NCI-H2227 (cell line): ENCODE results near the gene DNAJA4.
A peak's percentile ranks its signal among the peaks of the same experiment; 100 is the strongest.

Experiments used
- DNase-seq: peaks from one replicate; lab custom pipeline; 2025; ENCODE audit not compliant: unreplicated experiment; lab: John Stamatoyannopoulos, UW

DNAJA4 gene

GRCh38 chr15:78264304-78265136 is at the start of gene DNAJA4:
TSS of gene DNAJA4 (plus strand) at chr15:78264562. CDS start at chr15:78264764, 202 bp downstream.
- DNase-seq = peak; percentile 40

- no peak for DNase-seq
These were observed 47.9 kb upstream of the DNAJA4 start for GRCh38 chr15:78216276-78217104.

DNA sequence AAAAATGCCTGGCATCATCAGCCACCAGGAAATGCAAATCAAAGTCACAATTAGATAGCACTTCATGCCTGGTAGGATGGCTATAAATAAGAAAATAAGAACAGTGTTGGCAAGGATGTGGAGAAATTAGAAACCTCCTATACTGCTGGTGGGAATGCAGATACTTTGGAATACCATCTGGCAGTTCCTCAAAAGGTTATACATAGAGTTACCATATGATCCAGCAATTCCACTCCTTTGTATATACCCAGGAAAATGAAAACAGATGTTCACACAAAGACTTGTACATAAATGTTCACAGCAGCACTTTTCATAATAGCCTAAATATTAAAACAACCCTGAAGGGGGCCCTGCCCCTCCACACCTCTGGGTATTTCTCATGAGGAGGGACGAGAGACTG is 43.6 kb upstream of the DNAJA4 start:
- no peak for DNase-seq

- no peak for DNase-seq
These were observed 41.5 kb upstream of the DNAJA4 start for GRCh38 chr15:78222745-78223395.

DNA sequence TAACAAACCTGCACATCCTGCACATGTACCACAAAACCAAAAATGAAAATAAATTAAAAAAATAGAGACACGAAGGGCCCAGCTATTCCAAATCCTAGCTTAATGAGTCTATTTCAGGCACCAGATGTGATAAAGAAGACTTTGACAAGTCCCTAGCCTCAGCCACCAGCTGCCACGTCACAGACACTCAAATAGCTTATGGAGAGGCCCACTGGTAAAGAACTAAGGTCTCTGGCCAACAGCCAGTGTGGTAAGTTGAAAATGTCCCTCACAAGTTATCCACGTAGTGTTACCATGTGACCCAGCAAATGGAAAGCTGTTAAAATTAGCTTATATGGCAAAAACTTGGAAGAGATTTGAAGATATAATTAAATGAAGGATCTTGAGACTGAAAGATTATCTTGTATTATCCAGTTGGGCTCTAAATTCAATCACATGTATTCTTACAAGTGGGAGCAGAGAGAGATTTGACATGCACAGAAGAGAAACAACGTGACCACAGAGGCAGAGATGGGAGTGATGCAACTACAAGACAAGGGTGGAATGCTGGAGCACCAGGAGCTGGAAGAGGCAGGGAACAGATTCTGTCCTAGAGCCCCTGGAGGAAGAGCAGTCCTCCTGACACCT is 40.9 kb upstream of the DNAJA4 start:
- no peak for DNase-seq

DNA sequence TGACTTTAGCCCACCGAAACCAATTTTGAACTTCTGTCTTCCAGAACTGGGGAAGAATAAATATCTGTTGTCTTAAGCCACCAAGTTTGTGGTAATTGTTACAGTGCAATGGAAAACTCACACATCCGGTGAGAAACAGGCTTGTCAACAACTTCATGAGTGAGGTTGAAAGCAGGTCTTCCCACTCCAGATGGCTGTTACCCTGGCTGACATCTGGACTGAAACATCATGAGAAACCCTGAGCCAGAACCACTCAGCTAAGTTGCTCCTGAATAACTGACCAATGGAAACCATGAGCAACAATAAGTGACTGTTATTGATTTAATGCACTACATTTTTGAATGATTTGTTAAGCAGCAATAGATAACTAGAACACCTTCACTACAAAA is 40.3 kb upstream of the DNAJA4 start:
- DNase-seq = no peak

GRCh38 chr15:78225783-78226541 is 38.4 kb upstream of the DNAJA4 start:
- no peak for DNase-seq

- no peak for DNase-seq
These were observed 35.9 kb upstream of the DNAJA4 start for GRCh38 chr15:78228356-78228996.

- no peak for DNase-seq
These were observed 34.6 kb upstream of the DNAJA4 start for GRCh38 chr15:78229431-78230406.

- no peak for DNase-seq
These were observed 31.4 kb upstream of the DNAJA4 start for GRCh38 chr15:78232951-78233350.

DNA sequence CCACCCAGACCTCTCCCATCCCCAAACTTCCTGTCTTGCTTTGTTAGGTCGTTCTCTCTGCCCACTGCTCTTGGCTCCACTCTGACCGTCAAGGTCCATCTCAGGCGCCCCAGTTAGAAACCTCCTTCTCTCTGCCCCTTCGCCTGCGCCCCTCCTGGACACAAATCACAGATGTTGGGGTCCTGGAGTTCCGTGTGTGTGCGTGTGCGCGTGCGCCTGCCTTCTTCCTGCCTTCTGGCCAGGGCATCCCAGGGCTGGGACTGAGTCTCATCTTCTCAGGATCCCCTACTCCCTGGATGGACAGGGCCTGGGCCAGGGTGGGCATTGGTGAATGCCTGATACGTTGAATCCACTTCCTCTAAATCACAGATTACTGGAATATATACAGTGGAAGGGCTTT is 30.9 kb upstream of the DNAJA4 start:
- DNase-seq = no peak

DNA sequence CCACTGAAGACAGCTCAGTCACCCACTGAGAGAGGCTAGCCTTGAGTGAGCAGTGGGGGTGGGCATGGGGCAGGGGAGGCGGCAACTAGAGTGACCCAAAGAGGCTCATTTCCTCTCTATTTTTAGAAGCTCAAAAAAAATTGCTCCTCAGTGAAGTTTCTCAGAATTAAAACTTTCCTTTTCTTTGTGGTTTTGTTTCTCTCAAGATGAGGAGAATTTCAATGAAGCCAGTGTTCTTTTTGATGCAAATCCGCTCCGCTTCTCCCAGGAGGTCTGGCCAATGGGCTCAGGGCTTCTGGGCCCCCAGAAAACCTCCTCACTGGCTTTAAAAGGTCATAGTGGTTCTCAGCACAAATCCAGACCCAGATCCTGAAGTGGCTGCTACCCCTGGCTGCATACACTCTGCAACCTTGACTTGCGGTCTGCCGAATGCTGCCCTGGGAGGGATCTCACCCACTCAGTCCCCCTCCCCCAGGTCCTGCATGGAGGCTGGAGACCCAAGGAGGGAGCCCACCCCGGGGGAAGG is 29.8 kb upstream of the DNAJA4 start, which contains the start of gene ACSBG1:
Gene ACSBG1, minus strand, starts transcription at position 51 of the 526 bp plus-strand sequence. CDS start 64 bp downstream, outside the sequence.
- no peak for DNase-seq

- no peak for DNase-seq
These were observed 27.9 kb upstream of the DNAJA4 start for GRCh38 chr15:78236491-78236890.

- DNase-seq = no peak
These were observed 27.2 kb upstream of the DNAJA4 start for GRCh38 chr15:78237146-78237545.

DNA sequence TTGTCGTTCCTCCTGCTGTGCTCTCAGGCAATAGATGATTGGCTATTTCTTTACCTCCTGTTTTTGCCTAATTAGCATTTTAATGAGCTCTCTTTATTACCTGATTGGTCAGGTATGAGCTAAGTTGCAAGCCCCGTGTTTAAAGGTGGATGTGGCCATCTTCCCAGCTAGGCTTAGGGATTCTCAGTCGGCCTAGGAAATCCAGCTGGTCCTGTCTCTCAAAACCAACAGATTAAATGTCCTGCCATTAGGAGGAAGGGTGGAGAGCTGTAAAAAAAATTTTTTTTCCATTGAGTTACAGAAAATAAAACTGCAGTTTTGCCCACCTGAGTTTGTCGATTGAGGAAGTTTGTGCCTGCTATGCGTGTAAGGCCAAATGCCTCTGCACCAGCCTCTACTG is 24.6 kb upstream of the DNAJA4 start:
- no peak for DNase-seq

- DNase-seq = peak; percentile 68
These were observed 23.3 kb upstream of the DNAJA4 start for GRCh38 chr15:78241017-78241416.

DNA sequence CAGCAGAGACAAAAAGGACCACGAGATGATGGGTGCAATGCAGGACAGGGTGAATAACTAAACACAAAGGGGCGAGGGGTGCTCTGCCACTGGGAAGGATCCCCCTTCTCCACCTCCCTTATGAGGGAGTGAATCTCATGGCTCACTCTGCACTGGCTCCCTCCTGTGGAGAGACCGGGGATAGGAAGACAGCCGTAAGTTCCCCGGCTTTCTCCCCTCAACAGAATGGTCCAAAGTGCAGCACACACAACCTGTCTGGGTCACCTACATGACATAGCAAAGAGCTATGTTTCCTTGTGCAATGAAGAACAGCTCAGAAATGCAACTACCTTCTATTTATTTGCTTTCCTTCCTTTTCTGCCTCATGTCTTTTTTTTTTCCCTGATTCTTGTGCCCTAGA is 22.2 kb upstream of the DNAJA4 start:
- DNase-seq = peak; percentile 3

GRCh38 chr15:78243058-78243457 is 21.3 kb upstream of the DNAJA4 start:
- DNase-seq = no peak
